ENCODE measurements around the gene OLIG2. TPM values are rescaled to one million over a fixed set of nuclear protein-coding genes. Genes with fewer than 3 reads are reported as not detected.

OLIG2 gene
- total and polyA plus RNA-seq, 2 of the 13 experiments (the other 11 are each of a cell fraction or from before 2014, with no cell fraction given): not detected

- ChIA-PET CTCF (ENCODE audit: low intra/inter-chr PET ratio, low total read pairs) (no interaction called here), POLR2A (no interaction called here)
- Histone ChIP-seq H3K79me2 (ENCODE audit: insufficient read depth, low read length) (no peaks in the 10 kb centered on the region), H3K4me3 (replicated peaks in 1 of 3; ENCODE audit: insufficient read depth in 1 of 3, low read depth in 2 of 3, low read length in 3 of 3) (no peak overlapping the region), H3K9ac (ENCODE audit: insufficient read depth, low read depth, low read length) (no peak overlapping the region), H3K4me1 (ENCODE audit: insufficient read depth, low read length) (no peaks in the 10 kb centered on the region), H4K20me1 (ENCODE audit: insufficient read depth, low read length) (no peaks in the 10 kb centered on the region), H3K9me3 (ENCODE audit: low read length) (no peaks in the 10 kb centered on the region), H3K4me2 (ENCODE audit: low read depth, low read length) (no peak overlapping the region; the same call in 1 of the 2 replicates), H3K36me3 (replicated peaks in 1 of 2; ENCODE audit: control insufficient read depth in 1 of 2, insufficient read depth in 2 of 2, low read length in 2 of 2) (no peaks in the 10 kb centered on the region), H2AFZ (ENCODE audit: low read length) (no peak overlapping the region), H3K27me3 (ENCODE audit: control insufficient read depth in 1 of 2, insufficient read depth in 2 of 2, low read length in 2 of 2) (peaks cover 18 to 72% of the 10 kb centered on the region in 2 experiments), H3K27ac (ENCODE audit: extremely low read length, insufficient read depth, low read length) (no peak overlapping the region)
- no TSS peak for BruUV-seq (replicated peaks)
- peak; percentile 40; the same call in 2 of the 3 replicates for ATAC-seq
- FAIRE-seq: no peak
- 30% methylated on average over 13 of the region's 16 CpGs for WGBS (ENCODE audit: low lambda C conversion rate)
- DNase-seq (ENCODE audit: low spot score): no peak
- intact Hi-C loops (cut with micrococcal nuclease; ENCODE audit: unreplicated experiment) (no loop called here), in situ Hi-C loops (cut with HindIII; ENCODE audit: extremely low pct_ligation_motif_present, low pct_unique_long_range_greater_than_20kb) (no loop called here)
- TF ChIP-seq ZMYM2 (CRISPR knock-in tag; IDR thresholded peaks at IDR 0.05) (no peak), GTF3A (CRISPR knock-in tag; conservative IDR thresholded peaks at IDR 0.05) (no peak), ZNF275 (CRISPR knock-in tag; IDR thresholded peaks at IDR 0.05; ENCODE audit: borderline replicate concordance) (no peak)
Observed at GRCh38 chr21:33020558-33021100, 5.1 kb upstream of the OLIG2 start.

- H3K4me3 ChIP-seq (replicated peaks in 1 of 3; ENCODE audit: insufficient read depth in 1 of 3, low read depth in 2 of 3, low read length in 3 of 3): no peak overlapping the region
- no peak overlapping the region for H2AFZ ChIP-seq (ENCODE audit: low read length)
- WGBS (ENCODE audit: low lambda C conversion rate): 31% methylated on average over 6 of the region's 11 CpGs
- H3K4me1 ChIP-seq (ENCODE audit: insufficient read depth, low read length): no peaks in the 10 kb centered on the region
- no peak overlapping the region for H3K9ac ChIP-seq (ENCODE audit: insufficient read depth, low read depth, low read length)
- H3K36me3 ChIP-seq (replicated peaks in 1 of 2; ENCODE audit: control insufficient read depth in 1 of 2, insufficient read depth in 2 of 2, low read length in 2 of 2): no peaks in the 10 kb centered on the region
- intact Hi-C loops (cut with micrococcal nuclease; ENCODE audit: unreplicated experiment): no loop called here
- ChIA-PET POLR2A (no interaction called here), CTCF (ENCODE audit: low intra/inter-chr PET ratio, low total read pairs) (no interaction called here)
- no peak overlapping the region for H3K4me2 ChIP-seq (ENCODE audit: low read depth, low read length)
- no peaks in the 10 kb centered on the region for H3K9me3 ChIP-seq (ENCODE audit: low read length)
- in situ Hi-C loops (cut with HindIII; ENCODE audit: extremely low pct_ligation_motif_present, low pct_unique_long_range_greater_than_20kb): no loop called here
- H3K27ac ChIP-seq (ENCODE audit: extremely low read length, insufficient read depth, low read length): no peak overlapping the region
- no TSS peak for BruUV-seq (replicated peaks)
- H3K79me2 ChIP-seq (ENCODE audit: insufficient read depth, low read length): no peaks in the 10 kb centered on the region
- FAIRE-seq (no peak), DNase-seq (ENCODE audit: low spot score) (no peak), ATAC-seq (no peak)
- H4K20me1 ChIP-seq (ENCODE audit: insufficient read depth, low read length): no peaks in the 10 kb centered on the region
- H3K27me3 ChIP-seq (ENCODE audit: control insufficient read depth in 1 of 2, insufficient read depth in 2 of 2, low read length in 2 of 2): peaks cover 18 to 77% of the 10 kb centered on the region in 2 experiments
- TF ChIP-seq ZFX (CRISPR knock-in tag; IDR thresholded peaks at IDR 0.05; ENCODE audit: low read depth) (no peak), SNAPC4 (CRISPR knock-in tag; IDR thresholded peaks at IDR 0.05) (no peak), SATB2 (CRISPR knock-in tag; IDR thresholded peaks at IDR 0.05) (no peak), RNF219 (CRISPR knock-in tag; IDR thresholded peaks at IDR 0.05) (no peak), ZNF629 (CRISPR knock-in tag; conservative IDR thresholded peaks at IDR 0.05) (peak; percentile 30; the same call in 1 of the 2 replicates)
Observed at GRCh38 chr21:33021150-33021549, 4.6 kb upstream of the OLIG2 start.

All from HepG2 (cell line).